HepG2 (cell line): ENCODE results near the gene KIAA2012. TPM values are rescaled to one million over a fixed set of nuclear protein-coding genes. Genes with fewer than 3 reads are reported as not detected.

Source experiments
- DZIP1 ChIP-seq: sonication (generic); formaldehyde crosslinking; IDR thresholded peaks from 2 replicates; pipeline ENCODE4 v1.5.0; 2020; ENCODE audit warnings: mild to moderate bottlenecking, missing genetic modification reagents
- FOXA1 ChIP-seq, 2 experiments: fragments of 450-650 bp in 1 of 2; sonication (generic) in 1 of 2; formaldehyde crosslinking in 1 of 2; IDR thresholded peaks; 2 replicates each; pipeline versions ENCODE4 v1.4.0 to v1.6.1; 2016 to 2020; ENCODE audit warnings: missing genetic modification reagents in 1 of 2
- FOXA3 ChIP-seq: IDR thresholded peaks from 2 replicates; pipeline ENCODE4 v1.6.1; 2016; ENCODE audit warnings: missing genetic modification reagents, missing compliant biosample characterization
- JUNB ChIP-seq: sonication (generic); formaldehyde crosslinking; IDR thresholded peaks from 2 replicates; pipeline ENCODE4 v1.8.0; 2022; ENCODE audit warnings: missing genetic modification reagents, mild to moderate bottlenecking, borderline replicate concordance
- KAT7 ChIP-seq: IDR thresholded peaks from 2 replicates; pipeline ENCODE4 v1.6.1; 2018; ENCODE audit warnings: borderline replicate concordance, missing compliant biosample characterization
- KDM5B ChIP-seq: sonication (generic); formaldehyde crosslinking; IDR thresholded peaks from 2 replicates; pipeline ENCODE4 v1.4.0; 2020; ENCODE audit warnings: missing genetic modification reagents, mild to moderate bottlenecking, borderline replicate concordance
- NFAT5 ChIP-seq: sonication (generic); formaldehyde crosslinking; IDR thresholded peaks from 2 replicates; pipeline ENCODE4 v1.4.0; 2020; ENCODE audit warnings: missing genetic modification reagents
- NFIB ChIP-seq: sonication (generic); formaldehyde crosslinking; IDR thresholded peaks from 2 replicates; pipeline ENCODE4 v1.9.0; 2021; ENCODE audit warnings: missing genetic modification reagents, mild to moderate bottlenecking, borderline replicate concordance
- NONO ChIP-seq, 2 experiments: fragments of 450-650 bp in 1 of 2; sonication (generic) in 1 of 2; formaldehyde crosslinking in 1 of 2; IDR thresholded peaks in 1 of 2; conservative IDR thresholded peaks in 1 of 2; 2 replicates each; pipeline versions ENCODE4 v1.6.1 to v1.8.0; 2017 to 2022; ENCODE audit warnings: mild to moderate bottlenecking in 1 of 2, missing genetic modification reagents in 1 of 2, moderate library complexity in 1 of 2
- ZFP62 ChIP-seq: sonication (generic); formaldehyde crosslinking; IDR thresholded peaks from 2 replicates; pipeline ENCODE4 v1.4.0; 2020; ENCODE audit warnings: missing genetic modification reagents
- ZNF205 ChIP-seq: IDR thresholded peaks from 2 replicates; pipeline ENCODE4 v1.6.1; 2018; ENCODE audit warnings: missing biosample characterization, missing genetic modification reagents
- ZNF335 ChIP-seq: sonication (generic); formaldehyde crosslinking; IDR thresholded peaks from 2 replicates; pipeline ENCODE4 v1.4.0; 2020; ENCODE audit warnings: missing genetic modification reagents
- ZNF451 ChIP-seq: sonication (generic); formaldehyde crosslinking; IDR thresholded peaks from 2 replicates; pipeline ENCODE4 v1.5.0; 2020; ENCODE audit warnings: mild to moderate bottlenecking, missing genetic modification reagents
- ZNF850 ChIP-seq: sonication (generic); formaldehyde crosslinking; conservative IDR thresholded peaks from 2 replicates; pipeline ENCODE4 v1.9.0; 2021; ENCODE audit warnings: mild to moderate bottlenecking, missing genetic modification reagents
- polyA plus RNA-seq, 8 experiments: library from polyadenylated mRNA; depleted of rRNA in 3 of 8; stranded (reverse) in 7 of 8; unstranded in 1 of 8; fragments of >200 nt; fragmentation: Illumina TruSeq in 4 of 8; extraction: Trizol in 4 of 8; gene quantifications; 2 replicates each; pipeline versions ENCODE4 v1.2.1 to v1.2.3, GENCODE V29; 2011 to 2016; ENCODE audit warnings: low read depth in 4 of 8, missing spikeins in 1 of 8, mixed read lengths in 1 of 8; ENCODE audit not compliant: insufficient read depth in 1 of 8
- total RNA-seq, 5 experiments: library from RNA; depleted of rRNA; stranded (reverse); fragments of >200 nt; fragmentation: Illumina TruSeq; extraction: Trizol; gene quantifications; 2 replicates each; pipeline ENCODE4 v1.2.3, GENCODE V29; 2016; ENCODE audit warnings: low read depth in 1 of 5
- TF ChIP-seq, protein P1 (sequence below): sonication (generic); formaldehyde crosslinking; IDR thresholded peaks from 2 replicates; pipeline ENCODE4 v1.5.0; 2020; ENCODE audit warnings: mild to moderate bottlenecking, missing genetic modification reagents
- TF ChIP-seq, protein P2 (sequence below): sonication (generic); formaldehyde crosslinking; IDR thresholded peaks from 2 replicates; pipeline ENCODE4 v1.8.1; 2023; ENCODE audit warnings: mild to moderate bottlenecking, missing genetic modification reagents

The KIAA2012 gene
- total and polyA plus RNA-seq, 2 of the 13 experiments (the other 11 are each of a cell fraction or from before 2014, with no cell fraction given): not detected

- TF ChIP-seq ZNF451 (CRISPR knock-in tag) (no peak), ZFP62 (CRISPR knock-in tag) (no peak), FOXA3 (CRISPR knock-in tag) (no peak), JUNB (CRISPR knock-in tag) (no peak), ZNF850 (CRISPR knock-in tag) (no peak), NFAT5 (CRISPR knock-in tag) (no peak), NONO (IDR thresholded peaks at IDR 0.05) (no peak), NONO (CRISPR knock-in tag; conservative IDR thresholded peaks at IDR 0.05) (0 out of 2 replicates have a peak, but pooled peaks have one; percentile 32), NFIB (CRISPR knock-in tag) (no peak), DZIP1 (CRISPR knock-in tag) (no peak), KAT7 (CRISPR knock-in tag) (no peak), ZNF335 (CRISPR knock-in tag) (no peak), ZNF205 (CRISPR knock-in tag) (no peak), KDM5B (CRISPR knock-in tag) (peak; percentile 49; the same call in 1 of the 2 replicates), FOXA1 (IDR thresholded peaks at IDR 0.05) (no peak), FOXA1 (CRISPR knock-in tag; IDR thresholded peaks at IDR 0.05) (no peak)
- TF ChIP-seq, protein P1, sequence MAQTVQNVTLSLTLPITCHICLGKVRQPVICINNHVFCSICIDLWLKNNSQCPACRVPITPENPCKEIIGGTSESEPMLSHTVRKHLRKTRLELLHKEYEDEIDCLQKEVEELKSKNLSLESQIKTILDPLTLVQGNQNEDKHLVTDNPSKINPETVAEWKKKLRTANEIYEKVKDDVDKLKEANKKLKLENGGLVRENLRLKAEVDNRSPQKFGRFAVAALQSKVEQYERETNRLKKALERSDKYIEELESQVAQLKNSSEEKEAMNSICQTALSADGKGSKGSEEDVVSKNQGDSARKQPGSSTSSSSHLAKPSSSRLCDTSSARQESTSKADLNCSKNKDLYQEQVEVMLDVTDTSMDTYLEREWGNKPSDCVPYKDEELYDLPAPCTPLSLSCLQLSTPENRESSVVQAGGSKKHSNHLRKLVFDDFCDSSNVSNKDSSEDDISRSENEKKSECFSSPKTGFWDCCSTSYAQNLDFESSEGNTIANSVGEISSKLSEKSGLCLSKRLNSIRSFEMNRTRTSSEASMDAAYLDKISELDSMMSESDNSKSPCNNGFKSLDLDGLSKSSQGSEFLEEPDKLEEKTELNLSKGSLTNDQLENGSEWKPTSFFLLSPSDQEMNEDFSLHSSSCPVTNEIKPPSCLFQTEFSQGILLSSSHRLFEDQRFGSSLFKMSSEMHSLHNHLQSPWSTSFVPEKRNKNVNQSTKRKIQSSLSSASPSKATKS (CRISPR knock-in tag): no peak
- TF ChIP-seq, protein P2, sequence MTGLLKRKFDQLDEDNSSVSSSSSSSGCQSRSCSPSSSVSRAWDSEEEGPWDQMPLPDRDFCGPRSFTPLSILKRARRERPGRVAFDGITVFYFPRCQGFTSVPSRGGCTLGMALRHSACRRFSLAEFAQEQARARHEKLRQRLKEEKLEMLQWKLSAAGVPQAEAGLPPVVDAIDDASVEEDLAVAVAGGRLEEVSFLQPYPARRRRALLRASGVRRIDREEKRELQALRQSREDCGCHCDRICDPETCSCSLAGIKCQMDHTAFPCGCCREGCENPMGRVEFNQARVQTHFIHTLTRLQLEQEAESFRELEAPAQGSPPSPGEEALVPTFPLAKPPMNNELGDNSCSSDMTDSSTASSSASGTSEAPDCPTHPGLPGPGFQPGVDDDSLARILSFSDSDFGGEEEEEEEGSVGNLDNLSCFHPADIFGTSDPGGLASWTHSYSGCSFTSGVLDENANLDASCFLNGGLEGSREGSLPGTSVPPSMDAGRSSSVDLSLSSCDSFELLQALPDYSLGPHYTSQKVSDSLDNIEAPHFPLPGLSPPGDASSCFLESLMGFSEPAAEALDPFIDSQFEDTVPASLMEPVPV (CRISPR knock-in tag): no peak
Measured at GRCh38 chr2:202034249-202035088, 38.6 kb upstream of the KIAA2012 start (continued).
